IPS-11a (cell line): ENCODE measurements around the gene SEMA3C.
A peak's percentile ranks its signal among the peaks of the same experiment; 100 is the strongest.

Experiments
- H3K4me3 ChIP-seq: one replicate; pipeline ENCODE4 v1.5.1; 2013; ENCODE audit warnings: low read depth, low read length, control low read depth

SEMA3C gene

DNA sequence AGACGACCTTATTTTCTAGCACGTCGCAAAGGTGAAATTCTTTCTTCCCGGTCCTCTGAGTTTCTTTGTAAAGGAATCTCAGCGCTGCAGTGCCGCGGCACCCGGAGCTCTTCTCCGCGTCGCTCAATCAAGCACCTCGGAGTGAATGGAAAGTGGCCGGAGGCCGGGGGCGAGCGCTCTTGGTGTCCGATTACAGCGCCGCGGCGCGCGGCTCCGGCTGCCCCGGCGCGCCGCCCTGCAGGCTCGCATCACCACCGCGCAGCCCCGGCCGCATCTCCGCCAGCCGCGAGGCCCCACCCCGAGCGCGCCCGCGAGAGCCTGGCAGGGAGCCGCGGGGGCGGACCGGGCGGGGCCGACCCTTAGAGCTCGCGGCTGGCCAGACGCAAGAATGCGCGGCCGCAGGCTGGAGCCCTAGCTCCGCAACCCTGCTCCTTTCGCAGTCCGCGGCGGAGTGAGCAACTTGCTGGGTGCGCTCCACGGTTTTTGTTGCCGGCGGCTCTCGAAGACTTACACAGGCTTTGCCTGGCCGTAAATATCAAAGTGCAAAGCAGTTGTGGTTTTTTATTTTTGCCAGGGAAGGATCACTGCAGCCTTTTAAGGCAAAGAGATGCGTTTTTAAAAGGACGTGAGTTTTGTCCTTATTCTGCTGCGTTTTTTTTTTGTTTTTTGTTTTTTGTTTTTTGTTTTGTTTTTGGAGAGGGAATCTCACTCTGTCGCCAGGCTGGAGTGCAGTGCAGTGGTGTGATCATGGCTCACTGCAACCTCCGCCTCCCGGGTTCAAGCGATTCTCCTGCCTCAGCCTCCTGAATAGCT is at the start of gene SEMA3C:
Gene SEMA3C (minus strand): TSS at position 143 of the 813 bp plus-strand sequence. CDS start 2,270 bp downstream, outside the sequence.
- H3K4me3 ChIP-seq = peak within 1 kb of the TSS; percentile 35

DNA sequence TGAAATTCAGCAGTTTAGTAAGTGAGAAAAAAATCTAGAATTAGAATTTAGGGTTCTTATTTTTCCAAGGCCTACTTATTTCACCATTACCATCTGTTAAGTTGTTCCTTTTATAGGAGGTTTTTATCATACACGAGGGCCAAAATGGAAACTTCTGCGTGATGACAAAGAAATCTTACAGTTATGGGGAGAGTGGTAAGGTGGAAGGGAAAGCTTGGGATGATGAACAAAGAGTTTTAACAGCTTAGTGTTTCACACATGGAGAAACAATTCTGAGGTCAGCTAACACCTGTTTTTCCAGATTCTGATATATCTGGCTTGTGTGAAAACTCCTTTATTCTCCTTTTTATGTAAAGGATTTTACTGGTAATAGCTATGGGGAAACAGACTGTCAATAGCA is 49.8 kb upstream of the SEMA3C start:
- H3K4me3 ChIP-seq = no peak overlapping the region

DNA sequence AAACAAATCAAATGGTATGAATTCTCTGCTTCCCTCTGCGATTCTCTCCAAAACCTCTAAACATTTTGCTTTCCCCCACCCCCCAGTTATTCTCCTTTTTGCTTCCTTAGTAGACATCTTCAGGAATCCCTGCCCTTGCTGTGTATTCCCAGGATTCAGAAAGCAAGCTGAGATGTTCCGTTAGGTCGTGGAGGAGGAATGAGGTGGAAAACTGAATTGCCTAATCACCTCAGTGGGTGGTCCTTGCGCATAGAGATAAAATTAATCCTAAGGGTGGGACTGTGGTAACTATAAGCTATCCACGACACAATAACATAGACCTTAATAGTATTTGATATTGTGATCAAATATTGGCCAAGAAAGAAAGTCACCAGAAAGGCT is 49.1 kb upstream of the SEMA3C start:
- no peak overlapping the region for H3K4me3 ChIP-seq

DNA sequence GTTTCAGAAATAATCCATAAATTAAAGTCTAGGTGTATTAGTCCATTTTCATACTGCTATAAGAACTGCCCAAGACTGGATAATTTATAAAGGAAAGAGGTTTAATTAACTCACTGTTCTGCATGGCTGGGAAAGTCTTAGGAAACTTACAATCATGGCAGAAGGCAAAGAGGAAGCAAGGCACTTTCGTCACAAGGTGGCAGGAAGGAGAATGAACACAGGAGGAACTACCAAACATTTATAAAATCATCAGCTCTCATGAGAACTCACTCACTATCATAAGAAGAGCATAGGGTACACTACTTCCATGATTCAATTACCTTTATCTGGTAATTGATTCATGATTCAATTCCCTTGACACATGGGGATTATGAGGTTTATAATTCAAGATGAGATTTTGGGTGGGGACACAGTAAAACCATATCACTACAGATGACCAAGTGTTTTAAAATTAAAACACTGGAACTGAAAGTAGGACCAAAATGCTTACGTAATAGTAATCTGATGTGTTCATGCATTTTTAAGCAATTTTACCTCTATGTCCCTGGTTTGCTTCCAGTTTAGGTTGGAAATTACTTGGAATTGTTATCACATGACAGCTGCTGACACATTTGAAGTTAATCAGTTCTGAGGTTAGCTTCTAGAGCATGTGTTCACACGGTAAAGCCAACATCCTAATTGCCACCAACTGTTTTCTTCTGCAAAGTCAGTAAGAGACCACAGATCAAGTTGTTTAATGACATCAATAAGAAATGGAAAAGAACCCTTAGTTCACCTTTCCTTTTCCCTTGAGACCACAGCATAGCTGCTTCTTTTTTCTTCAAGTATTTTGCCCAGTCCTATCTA is 48.4 kb upstream of the SEMA3C start:
- no peak overlapping the region for H3K4me3 ChIP-seq

DNA sequence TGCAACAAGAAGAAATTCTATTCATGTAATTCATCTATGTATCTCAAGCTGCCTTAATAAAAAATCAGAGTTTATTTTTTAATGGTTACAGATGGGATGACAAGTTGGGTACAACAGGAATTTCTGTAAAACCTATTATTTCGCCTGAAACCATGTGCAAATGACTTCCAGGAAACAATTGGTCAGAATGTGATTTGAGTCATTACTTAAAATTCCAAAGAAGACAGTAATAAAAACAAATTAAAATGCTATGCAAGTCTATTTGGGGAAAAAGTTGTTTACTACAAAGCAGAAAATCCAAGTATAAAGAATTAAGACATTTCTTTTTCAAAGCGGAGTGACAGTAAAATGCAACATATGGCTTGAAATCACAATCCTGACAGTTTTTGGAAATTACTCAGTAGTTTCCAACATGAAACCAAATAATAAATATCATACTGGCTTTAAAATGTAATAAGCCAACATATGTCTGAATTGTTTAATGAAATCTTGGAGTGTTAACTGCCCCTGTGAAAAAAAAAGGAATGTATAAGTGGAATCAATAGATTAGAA is 41.5 kb upstream of the SEMA3C start:
- no peak overlapping the region for H3K4me3 ChIP-seq

DNA sequence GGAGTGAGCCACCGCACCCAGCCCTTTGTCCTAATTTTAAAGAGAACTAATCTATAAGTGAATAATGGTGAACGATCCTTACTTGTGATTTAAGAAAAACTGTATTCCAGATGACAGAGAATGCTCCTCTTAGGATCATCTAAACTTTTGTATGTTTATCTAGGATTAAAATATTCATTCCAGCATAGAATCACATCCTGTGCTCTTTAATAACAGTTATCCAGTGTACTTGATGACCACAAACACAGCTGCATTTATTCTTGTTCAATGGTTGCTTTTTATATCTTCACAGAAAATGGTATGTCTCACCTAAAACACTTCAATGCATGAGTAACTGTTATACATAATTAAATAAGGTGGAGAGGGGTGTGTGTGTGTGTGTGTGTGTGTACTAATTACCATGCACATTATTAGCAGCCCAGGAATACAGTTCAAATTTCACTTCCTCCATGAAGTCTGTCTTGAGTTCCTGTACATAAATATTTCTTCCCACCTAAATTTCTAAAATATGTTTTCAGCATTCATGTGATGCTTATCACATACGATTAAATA is 38.5 kb upstream of the SEMA3C start:
- H3K4me3 ChIP-seq = no peak overlapping the region

DNA sequence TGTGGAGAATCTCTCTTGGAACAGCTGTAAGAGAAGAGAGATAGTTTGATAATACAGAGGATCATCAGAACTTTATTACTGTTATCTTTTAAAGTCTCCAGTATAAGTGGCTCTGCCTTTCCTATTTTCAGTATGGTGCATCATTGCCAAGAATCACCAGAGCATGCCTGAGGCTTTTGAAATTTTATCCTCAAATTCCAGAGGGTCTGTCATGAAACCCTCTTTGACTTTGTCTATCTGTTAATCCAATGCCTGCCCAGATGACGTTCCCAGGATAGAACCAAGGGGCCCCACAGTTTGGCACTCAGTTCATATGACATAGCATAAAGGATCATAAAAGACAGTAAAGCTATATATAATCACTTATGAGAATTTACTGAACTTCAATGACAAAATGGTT is 35.3 kb upstream of the SEMA3C start:
- no peak overlapping the region for H3K4me3 ChIP-seq

DNA sequence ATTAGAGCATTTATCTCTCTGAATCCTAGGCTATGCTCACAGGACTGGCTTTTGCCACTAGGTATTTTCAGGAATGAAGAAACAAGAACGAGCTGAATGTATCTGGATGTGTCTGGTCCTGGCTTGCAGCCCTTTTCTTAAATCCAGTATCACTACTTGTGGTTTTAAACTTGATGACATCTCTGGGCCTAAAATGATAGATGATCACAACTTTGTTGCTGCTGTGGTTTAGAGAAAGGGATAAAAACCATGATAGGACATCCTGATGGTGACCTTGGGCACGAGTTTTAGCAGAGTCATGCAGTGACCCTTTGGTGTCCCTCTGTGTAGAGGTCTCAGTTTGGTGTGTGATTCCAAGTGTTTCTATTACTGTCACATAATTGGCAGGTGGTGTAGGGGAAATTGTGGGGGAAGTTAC is 31.7 kb upstream of the SEMA3C start:
- no peak overlapping the region for H3K4me3 ChIP-seq

DNA sequence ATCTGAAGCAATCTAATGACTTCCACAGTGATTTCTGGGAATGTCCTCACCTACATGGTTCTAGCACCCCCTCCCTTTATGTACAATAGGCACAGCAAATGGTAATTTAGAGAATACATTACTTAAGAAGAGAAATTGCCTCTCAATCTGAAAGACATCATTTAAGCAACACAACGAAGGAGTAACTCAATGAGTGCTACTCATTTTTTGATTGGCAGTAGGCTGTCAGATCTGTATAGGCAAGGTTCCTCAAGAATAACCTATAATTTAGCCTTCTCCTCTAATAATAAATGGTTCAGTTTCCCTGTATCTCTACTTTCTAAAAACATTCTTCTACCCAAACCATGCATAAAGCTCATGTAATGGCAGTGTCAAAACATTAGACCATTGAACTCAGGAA is 30.6 kb upstream of the SEMA3C start:
- H3K4me3 ChIP-seq = no peak overlapping the region

DNA sequence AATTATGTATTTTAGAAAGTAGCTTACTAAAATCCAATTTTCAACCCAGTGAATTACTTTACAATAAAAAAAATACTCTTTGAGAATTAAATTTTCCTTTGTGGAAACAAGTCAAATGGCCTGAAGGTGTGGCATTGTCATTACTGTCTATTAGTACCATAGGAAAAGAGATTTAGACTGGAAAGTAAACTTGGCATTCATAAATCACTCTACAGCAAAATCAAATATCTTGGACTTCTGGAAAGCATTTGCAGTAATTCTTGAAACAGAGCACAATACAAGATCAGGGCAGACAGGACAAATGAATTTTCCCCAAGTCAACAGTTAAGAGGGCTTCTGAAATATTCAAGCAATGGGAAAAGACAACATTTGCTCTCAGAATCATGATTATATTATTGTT is 28.0 kb upstream of the SEMA3C start:
- no peak overlapping the region for H3K4me3 ChIP-seq

DNA sequence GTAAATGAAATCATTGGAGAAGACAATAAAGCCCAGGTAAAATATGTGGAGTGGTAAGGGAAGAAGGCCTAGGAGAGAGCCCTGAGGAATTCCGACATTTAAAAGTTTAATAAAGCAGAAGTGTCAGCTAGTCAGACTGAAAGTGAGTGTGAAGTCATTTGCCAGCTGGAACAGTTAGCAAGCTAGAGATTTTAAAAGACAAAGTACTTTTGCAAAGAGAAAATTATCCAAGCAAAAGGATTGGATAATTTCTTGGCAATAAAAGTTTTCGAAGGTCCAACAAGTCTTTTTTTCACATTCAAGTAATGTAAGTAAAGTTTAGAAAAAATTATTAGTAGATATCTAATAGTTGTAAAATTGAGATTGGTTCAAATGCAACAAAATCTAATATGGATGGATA is 27.1 kb upstream of the SEMA3C start:
- H3K4me3 ChIP-seq = no peak overlapping the region

DNA sequence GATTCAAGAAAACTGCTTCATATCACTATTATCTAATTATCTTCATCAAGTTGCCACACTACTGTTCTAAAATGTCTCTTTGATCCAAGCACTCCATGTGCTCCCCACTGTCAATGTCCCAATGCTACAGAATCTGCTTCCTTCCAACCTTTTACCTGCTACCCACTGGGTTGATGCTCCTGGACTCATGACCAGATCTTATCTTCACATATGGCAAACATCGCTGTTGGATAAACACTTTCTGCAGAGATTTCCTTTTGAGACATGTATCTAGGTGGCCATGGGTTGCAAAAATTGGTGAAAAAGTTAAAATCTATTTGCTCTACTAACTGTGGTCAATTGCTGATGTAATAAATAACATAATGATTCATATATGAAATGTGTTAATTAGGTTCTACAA is 24.5 kb upstream of the SEMA3C start:
- H3K4me3 ChIP-seq = no peak overlapping the region

DNA sequence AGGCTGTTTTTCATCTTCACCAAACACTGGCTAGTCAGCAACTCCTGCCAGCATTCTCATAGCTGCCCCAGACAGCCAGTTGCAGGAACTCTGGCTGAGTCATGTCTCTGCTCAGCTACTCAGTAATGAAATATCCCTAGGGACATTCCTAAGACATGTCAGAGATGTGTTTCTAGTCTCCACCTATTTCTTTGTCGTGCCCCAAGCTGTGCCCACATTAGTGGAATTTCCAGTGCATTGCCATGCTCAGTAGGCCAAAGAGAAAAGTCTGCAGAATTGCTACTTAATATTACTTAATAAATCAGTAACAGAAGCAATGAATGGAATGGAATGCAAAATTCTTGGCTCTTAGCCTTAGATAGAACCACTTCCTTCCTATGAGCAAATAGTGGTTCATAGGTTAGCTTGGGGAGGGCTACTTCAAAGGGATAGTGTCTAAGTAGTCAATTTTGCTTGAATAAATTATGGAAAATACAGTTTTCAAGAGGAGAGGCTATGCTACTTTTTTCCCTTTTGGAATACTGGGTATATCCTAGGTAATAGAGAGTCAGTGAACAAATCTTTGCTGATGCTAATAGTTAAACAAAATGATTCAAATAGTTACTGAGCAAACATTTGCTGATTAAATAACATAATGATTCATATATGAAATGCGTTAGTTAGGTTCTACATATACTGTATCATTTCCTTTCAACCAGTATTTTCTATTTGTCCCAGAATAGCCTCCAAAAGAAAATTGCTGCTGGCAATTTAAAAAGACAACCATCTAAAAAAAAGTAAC is 23.6 kb upstream of the SEMA3C start:
- no peak overlapping the region for H3K4me3 ChIP-seq

DNA sequence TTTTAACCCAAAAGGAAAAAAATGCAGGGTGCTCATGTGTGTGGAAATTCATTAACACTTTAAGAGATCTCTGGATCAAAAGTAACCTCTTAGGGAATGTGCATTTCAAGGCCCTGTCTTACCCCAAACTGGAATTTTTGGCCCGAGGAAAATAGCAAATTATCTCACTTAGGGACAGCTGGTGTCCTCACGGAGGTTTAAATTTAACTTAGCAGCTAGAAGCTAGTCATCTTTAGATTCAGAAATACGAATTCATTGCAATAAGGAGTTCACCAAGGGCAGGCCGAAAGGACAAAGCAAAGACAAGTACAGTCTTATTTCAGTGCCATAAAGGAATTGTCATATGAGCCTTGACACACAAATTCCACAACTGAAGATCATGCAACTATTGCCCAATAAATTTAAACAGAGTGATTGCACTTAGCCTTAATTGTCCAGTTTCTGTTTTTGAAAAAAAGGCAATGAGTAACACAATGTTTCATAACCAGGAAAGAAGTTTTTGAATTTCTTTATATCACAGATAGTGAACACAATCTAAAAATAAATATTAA is 22.4 kb upstream of the SEMA3C start:
- H3K4me3 ChIP-seq = no peak overlapping the region

DNA sequence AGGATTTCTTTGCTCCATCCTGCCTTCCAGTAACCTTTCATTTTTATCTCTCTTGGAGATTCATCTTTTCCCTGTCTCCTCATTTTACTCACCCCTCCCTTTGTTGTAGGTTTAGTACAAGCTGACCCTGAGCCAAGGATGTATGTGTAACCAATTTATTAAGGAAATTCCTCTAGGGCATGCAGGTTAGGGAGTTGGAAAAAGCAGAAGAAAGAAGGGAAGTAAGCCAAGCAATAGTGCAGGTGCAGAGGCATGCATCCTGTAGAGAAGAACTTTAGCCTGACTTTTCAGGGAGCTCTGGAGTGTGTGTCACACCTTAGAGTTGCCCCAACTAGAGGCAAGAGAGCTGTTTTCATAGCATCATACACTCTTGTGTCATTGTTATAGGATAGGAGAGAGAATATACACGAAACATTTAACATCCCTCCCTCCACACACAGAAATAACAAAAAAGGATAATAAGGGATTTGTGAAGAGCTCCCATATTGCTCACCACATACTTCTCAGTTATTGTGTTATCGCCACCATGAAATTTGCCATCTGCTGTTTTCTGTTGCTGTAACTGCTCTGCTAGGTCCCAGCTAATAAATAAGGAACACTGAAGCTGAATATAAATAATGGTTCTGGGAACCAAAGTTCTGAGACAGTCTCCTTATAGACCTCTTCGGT is 21.8 kb upstream of the SEMA3C start:
- no peak overlapping the region for H3K4me3 ChIP-seq

DNA sequence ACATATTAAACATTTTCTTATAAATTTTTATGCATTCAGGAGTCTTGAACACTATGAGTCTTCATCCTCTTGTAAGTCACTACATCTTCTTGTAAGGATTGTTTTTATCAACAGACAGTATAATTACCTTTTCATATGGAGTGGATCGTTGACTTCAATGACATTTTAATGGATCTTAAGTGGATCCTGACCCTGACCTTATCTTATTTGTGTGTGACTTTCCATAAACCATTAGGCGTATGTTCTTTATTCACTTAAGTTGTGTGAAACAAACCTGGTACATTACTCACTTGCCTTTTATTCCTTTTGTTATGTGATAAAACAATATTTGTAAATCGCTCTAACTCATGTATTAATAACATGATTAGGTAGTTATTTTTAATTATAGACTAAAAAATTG is 18.5 kb upstream of the SEMA3C start:
- no peak overlapping the region for H3K4me3 ChIP-seq

DNA sequence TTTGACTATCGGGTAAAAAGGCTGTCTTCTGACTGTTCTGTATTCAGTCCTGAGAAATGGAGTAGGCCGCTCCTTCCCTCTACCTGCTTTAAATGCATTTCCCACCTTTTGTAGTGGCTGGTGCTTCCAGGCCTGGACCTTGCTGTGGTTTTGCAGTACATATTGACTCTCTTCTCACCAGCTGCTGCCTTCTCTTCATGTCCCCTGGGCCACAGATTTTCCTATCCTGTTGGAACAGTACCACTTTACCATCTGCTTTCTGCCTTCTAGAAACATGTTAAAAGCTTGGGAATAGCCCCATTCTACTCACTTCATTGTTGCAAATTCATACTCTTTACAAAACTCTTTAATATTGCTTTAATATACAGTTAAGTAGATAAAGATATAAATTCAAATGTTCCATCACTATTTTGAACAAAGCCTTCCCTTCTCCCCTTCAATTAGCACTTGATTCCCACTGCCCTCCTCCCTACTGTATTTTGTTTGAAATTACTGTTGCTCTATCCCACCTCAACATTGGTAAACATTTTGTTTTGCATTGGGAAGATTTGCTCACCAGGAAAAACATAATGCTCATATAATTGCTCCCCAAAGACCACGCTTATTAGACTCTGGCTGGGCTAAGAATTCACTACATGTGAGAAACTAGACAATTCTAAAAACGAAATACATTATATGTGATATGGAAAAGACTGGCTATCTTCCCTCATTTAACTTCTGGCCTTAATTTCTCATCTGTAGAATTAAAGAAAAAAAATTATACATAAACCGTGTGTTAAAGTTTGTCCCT is 17.3 kb upstream of the SEMA3C start:
- H3K4me3 ChIP-seq = no peak overlapping the region

DNA sequence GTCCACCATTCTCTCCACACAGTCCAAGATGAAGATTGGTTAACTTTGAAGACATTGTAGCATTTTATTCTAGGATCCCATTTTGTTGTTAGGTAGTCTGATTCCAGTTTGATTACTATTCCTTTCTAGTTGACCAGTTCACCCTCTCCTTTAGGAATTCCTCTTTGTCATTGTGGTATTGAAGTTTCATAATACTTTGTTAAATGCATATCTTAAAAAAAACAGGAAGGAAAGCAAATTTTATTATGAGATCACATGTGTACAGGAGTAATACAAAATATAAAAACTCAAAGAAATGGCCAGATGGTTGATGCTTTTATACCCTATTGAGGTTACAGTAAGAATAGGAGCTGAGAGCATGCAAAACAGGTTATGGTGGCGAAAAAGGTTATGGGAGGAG is 15.5 kb upstream of the SEMA3C start:
- H3K4me3 ChIP-seq = no peak overlapping the region

DNA sequence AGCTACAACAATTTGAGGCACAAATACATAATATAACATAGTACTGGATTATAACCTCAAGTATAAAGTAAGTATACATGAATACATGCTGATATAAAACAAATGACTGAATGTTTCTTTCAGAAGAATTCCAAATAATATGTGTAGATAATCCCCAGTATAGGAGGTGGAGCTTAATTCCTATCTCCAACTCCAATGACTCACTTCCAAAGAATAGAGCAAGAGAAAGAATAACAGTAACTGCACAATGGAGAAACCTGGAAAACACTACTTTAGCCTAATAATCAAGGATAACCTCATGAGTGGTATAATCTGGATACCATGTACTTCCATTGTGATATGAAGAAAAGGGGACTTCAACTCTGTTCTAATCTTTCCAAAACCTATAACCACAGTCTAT is 13.7 kb upstream of the SEMA3C start:
- H3K4me3 ChIP-seq = no peak overlapping the region
